ENCODE measurements around the gene PTOV1.
A peak's percentile ranks its signal among the peaks of the same experiment; 100 is the strongest.

PTOV1 gene

GRCh38 chr19:49850487-49851342, at the start of gene PTOV1:
TSS of gene PTOV1 (plus strand) at chr19:49851159.
- peak; percentile 92 for DNase-seq

DNA sequence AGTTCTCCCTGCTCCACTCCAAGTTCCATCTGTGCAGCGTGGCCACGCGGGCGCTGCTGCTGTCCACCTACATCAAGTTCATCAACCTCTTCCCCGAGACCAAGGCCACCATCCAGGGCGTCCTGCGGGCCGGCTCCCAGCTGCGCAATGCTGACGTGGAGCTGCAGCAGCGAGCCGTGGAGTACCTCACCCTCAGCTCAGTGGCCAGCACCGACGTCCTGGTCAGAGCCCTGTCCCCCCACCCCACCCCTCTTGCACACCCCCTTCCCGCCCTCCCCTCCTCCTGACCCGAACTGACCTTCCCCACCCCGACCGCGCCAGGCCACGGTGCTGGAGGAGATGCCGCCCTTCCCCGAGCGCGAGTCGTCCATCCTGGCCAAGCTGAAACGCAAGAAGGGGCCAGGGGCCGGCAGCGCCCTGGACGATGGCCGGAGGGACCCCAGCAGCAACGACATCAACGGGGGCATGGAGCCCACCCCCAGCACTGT, 49.5 kb upstream of the PTOV1 start:
- no peak for DNase-seq

GRCh38 chr19:49801966-49802661, 48.8 kb upstream of the PTOV1 start:
- peak; percentile 91 for DNase-seq

DNA sequence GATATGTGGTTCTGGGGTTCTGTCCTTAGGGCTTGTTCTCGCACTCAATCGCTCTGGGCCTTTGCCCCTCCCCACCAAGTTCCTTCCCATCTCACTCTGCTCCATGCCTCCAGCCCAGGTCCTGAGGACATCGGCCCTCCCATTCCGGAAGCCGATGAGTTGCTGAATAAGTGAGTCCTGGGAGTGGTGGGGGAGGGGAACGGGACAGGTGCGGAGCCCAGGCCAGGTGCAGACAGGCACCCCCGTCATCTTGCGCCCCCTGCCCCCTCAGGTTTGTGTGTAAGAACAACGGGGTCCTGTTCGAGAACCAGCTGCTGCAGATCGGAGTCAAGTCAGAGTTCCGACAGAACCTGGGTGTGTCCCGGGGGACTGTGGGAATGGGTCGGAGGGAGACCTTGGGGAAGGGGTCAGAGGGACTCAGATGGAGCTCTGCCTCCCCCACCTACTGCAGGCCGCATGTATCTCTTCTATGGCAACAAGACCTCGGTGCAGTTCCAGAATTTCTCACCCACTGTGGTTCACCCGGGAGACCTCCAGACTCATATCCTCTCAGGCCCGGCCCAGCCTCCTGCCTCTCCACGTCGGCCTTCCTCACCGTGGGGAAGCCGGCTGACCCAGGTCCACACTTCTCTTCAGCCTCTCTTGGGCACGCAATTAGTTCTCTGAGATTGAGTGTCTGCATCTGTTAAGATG, 48.0 kb upstream of the PTOV1 start:
- no peak for DNase-seq

GRCh38 chr19:49803529-49803856, 47.5 kb upstream of the PTOV1 start:
- DNase-seq = no peak

- DNase-seq = no peak
Measured at GRCh38 chr19:49805822-49806619, 44.9 kb upstream of the PTOV1 start.

- no peak for DNase-seq
Measured at GRCh38 chr19:49806620-49806959, 44.4 kb upstream of the PTOV1 start.

DNA sequence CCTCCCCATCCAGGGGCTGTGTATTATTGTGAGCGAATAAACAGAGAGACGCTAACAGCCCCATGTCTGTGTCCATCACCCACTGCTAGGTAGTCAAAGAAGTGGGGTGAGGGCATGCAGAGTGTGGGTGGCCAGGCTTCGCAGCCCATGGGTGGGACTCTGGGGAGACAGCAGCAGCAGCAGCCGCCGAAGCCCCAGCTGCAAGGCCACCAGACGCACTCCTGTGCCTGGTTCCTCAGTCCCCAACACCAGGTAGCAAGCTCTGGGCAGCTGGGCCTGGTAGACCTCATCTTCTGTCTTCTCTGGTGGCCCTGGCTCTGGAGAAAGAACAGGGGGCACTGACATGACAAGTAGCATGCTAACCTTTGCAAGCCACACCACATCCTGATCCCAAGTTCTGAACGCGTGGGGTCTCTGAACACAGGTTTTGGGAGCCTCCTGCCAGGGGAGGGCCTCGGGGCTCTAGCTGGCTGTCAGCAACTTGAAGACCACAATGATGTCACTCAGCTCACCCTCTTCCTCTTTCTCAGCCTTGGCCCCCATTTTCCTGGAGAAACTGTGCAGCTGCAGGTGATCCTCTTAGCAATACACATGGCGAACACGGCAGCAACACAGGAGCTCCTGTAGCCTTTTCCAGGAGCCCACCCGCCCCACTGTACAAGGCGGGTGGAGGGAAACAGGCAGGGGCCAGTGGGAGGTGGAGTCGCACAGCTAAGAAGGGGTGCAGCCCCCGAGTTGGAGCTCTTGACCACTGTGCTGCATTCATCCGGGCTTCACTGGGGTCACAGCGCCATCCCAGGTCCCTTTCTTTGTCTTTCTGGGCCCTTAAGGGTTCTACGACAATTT, 43.7 kb upstream of the PTOV1 start:
- no peak for DNase-seq

DNA sequence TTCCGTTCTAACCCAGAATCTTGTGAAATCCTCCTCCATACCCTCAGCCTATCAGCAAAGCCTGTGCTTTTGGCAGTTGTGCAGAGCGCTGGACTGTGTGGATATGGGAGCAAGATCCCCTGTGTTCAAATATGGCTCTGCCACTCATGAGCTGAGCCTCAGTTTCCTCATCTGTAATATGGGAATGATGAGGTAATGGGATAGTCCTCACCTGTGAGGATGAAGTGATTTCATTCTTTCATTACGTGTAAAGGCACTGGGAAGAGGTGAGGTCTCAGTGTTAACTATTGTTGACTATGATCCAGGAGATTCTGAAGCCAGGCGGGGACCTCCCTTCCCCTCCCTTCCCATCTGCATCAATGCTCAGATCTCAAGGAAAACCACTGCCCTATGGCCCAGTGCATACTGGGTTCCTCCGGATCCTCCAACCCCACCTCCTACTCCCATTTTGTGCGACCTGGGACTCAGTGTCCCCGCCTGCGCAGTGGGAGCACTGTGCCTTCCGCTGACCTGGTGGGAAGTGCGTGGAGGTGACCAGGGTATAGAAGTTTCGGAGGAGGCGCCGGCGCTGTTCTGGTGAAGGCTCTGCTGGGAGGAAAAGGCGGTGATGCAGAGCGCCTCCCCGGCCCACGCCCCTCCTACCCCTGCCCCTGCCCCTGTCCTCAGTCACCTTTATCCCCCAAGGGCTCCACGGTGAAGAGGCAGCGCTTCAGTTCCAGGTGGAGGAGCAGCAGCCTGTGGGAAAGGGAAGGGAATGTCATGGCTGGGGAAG, 42.9 kb upstream of the PTOV1 start:
- DNase-seq = no peak

DNA sequence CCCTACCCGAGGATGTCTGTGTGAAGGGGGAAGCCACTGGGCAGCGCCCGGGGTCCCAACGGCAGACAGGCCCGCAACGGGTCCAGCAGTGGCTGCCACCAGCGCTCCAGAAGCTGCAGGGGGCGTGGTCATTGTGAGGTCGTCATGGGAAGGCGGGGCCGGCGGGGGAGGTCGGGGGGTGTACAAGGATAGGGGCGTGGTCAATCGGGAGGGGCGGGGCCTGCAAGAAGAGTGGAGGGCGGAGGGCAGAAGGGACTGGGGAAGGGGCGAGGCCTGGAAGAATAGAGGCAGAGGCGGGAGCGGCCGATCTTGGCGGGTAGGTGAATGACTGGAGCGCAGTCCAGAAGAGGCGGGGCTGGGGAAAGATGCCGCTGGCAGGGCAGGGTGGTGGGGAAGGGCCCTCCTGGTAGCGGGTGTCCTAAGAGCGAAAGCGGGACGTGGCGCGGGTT, 42.2 kb upstream of the PTOV1 start:
- DNase-seq = peak; percentile 78

GRCh38 chr19:49809160-49809940, 41.6 kb upstream of the PTOV1 start:
- DNase-seq = no peak

GRCh38 chr19:49809941-49810389, 41.0 kb upstream of the PTOV1 start:
- no peak for DNase-seq

GRCh38 chr19:49811328-49811727, 39.6 kb upstream of the PTOV1 start:
- no peak for DNase-seq

- no peak for DNase-seq
Measured at GRCh38 chr19:49812452-49812996, 38.4 kb upstream of the PTOV1 start.

DNA sequence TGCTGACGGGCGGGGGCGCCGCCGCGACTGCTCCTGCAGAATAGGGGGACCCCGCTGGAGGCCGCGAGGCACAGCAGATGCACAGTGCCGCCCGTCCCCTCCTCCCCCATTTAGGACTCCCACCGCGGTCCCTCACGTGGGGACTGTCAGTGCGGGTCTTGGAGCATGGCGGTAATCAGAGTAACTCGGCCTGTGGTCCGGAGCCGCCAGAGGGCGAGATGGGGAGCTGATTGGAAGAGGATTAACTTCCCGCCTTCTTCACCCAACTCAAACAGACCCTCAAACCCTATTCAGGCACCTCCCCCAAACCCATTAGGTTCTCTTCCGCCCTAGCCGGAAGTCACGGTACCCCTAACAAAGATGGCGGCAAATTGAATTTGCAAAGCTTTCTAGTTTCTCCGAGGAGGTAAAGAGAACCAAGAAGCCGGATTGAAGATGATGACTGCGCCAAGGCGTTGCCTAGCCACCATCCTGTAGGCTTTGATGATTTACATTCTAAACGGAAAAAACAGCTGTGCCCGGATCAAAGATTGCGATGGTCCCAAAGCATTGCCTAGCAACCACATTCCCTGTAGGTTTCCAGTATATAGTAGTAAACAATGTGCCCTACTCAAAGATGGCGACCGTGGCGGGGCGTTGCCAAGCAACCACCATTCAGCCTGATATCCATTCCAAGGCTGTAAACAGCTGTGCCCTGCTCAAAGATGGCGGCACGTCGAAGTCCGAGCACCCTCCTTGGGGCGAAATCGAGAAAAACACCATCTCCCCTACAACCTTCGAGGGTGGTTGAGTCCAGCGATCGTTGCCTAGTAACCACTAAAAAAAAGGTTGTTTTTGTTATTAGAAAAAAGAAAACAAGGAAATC, 37.7 kb upstream of the PTOV1 start, which contains the start of gene FUZ:
FUZ (minus strand) TSS at position 296 of the 865 bp plus-strand sequence; CDS start at position 110, 186 bp downstream.
- peak; percentile 99 for DNase-seq

DNA sequence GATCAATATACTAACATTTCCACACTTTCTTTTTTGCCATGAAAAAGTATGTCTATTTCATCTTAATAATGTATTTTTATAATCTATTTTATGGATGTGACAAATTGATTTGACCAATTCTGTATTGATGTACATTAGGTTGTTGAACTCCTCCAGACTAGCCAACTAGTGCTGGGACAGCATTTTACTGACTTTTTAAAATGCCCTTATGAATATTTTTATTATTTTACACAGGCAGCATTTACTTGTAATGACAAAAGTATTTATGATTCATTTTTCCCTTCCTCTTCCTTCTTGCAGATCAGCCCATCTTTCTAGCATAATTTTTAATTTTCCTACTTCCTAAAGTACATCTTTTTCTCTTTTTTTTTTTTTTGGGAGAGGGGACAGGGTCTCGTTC, 36.9 kb upstream of the PTOV1 start:
- DNase-seq = no peak

- no peak for DNase-seq
Measured at GRCh38 chr19:49816590-49816989, 34.4 kb upstream of the PTOV1 start.

DNA sequence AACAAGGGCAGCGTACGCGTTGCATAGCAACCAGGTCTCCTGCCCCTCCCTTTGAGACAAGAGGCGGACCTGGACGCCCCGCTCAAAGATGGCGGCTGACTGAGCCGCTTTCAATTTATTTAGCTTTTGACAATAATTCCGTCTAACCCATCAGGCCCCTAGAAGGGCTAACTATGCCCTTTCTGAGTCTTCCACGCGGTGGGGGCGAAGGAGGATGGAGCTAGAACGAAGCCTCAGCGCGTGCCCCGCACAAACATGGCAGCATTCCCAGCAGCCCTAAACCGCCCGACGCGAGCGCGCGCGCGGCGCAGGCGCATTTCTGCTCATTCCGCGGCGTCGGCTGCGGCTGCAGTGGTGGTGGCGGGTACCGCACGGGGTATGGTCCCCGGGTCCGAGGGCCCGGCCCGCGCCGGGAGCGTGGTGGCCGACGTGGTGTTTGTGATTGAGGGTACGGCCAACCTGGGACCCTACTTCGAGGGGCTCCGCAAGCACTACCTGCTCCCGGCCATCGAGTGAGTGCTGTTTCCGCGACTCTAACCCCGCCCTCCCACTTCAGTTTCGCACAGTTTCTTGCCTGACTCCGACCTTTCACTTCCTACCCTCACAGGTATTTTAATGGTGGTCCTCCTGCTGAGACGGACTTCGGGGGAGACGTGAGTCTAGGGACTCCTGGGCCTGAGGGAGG, 32.9 kb upstream of the PTOV1 start, which contains the start of gene MED25:
MED25 (plus strand) TSS at position 326 of the 685 bp plus-strand sequence; CDS start at position 379, 53 bp downstream.
- peak; percentile 79 for DNase-seq

Measured in fibroblast of upper back skin (primary cell).